BLaER1 (cell line): Measurements from ENCODE around the gene TSPAN5.

ENCODE experiments used
- H3K27ac ChIP-seq: shearing (Covaris generic); formaldehyde crosslinking; 2 replicates; pipeline ENCODE4 v1.8.1; 2022
- H3K27me3 ChIP-seq: shearing (Covaris generic); formaldehyde crosslinking; 2 replicates; pipeline ENCODE4 v1.8.1; 2022
- H3K36me3 ChIP-seq: shearing (Covaris generic); formaldehyde crosslinking; 2 replicates; pipeline ENCODE4 v1.8.1; 2022
- H3K4me1 ChIP-seq: shearing (Covaris generic); formaldehyde crosslinking; 2 replicates; pipeline ENCODE4 v1.8.1; 2022
- H3K4me2 ChIP-seq: shearing (Covaris generic); formaldehyde crosslinking; 2 replicates; pipeline ENCODE4 v1.8.1; 2022
- H3K4me3 ChIP-seq: shearing (Covaris generic); formaldehyde crosslinking; 2 replicates; pipeline ENCODE4 v1.8.1; 2022
- H3K9ac ChIP-seq: shearing (Covaris generic); formaldehyde crosslinking; 2 replicates; pipeline ENCODE4 v1.8.1; 2022
- H3K9me3 ChIP-seq: shearing (Covaris generic); formaldehyde crosslinking; 2 replicates; pipeline ENCODE4 v1.8.1; 2022
- H4K20me1 ChIP-seq: shearing (Covaris generic); formaldehyde crosslinking; 2 replicates; pipeline ENCODE4 v1.8.1; 2022
- Cebpa-rat ChIP-seq: shearing (Covaris generic); IDR thresholded peaks from 2 replicates; pipeline ENCODE4 v1.8.1; 2022

TSPAN5 gene

GRCh38 chr4:98614094-98614493 lies 44.3 kb downstream of the TSPAN5 start:
- no peaks in the 10 kb centered on the region for H3K9me3 ChIP-seq
- no peaks in the 10 kb centered on the region for H3K36me3 ChIP-seq
- H3K27ac ChIP-seq: no peak overlapping the region
- no peaks in the 10 kb centered on the region for H4K20me1 ChIP-seq
- no peak overlapping the region for H3K4me3 ChIP-seq
- no peak overlapping the region for H3K9ac ChIP-seq
- no peak overlapping the region for H3K4me2 ChIP-seq
- H3K27me3 ChIP-seq: no peaks in the 10 kb centered on the region
- TF ChIP-seq Cebpa-rat: no peak
- H3K4me1 ChIP-seq: no peaks in the 10 kb centered on the region

GRCh38 chr4:98613453-98614075 lies 44.8 kb downstream of the TSPAN5 start:
- H3K36me3 ChIP-seq: no peaks in the 10 kb centered on the region
- no peak overlapping the region for H3K4me2 ChIP-seq
- H3K27ac ChIP-seq: no peak overlapping the region
- H3K27me3 ChIP-seq: no peaks in the 10 kb centered on the region
- H3K4me3 ChIP-seq: no peak overlapping the region
- H3K4me1 ChIP-seq: no peaks in the 10 kb centered on the region
- H4K20me1 ChIP-seq: no peaks in the 10 kb centered on the region
- H3K9ac ChIP-seq: no peak overlapping the region
- no peaks in the 10 kb centered on the region for H3K9me3 ChIP-seq
- no peak for TF ChIP-seq Cebpa-rat

GRCh38 chr4:98612318-98613250 lies 45.8 kb downstream of the TSPAN5 start:
- Histone ChIP-seq H3K4me2 (no peak overlapping the region), H3K36me3 (no peaks in the 10 kb centered on the region), H3K9me3 (no peaks in the 10 kb centered on the region), H4K20me1 (no peaks in the 10 kb centered on the region), H3K4me3 (no peak overlapping the region), H3K9ac (no peak overlapping the region), H3K27ac (no peak overlapping the region), H3K4me1 (no peaks in the 10 kb centered on the region), H3K27me3 (no peaks in the 10 kb centered on the region)
- TF ChIP-seq Cebpa-rat: no peak

- no peak overlapping the region for H3K27ac ChIP-seq
- no peaks in the 10 kb centered on the region for H3K36me3 ChIP-seq
- H3K27me3 ChIP-seq: no peaks in the 10 kb centered on the region
- H3K9ac ChIP-seq: no peak overlapping the region
- H3K4me2 ChIP-seq: no peak overlapping the region
- H3K4me3 ChIP-seq: no peak overlapping the region
- no peaks in the 10 kb centered on the region for H3K9me3 ChIP-seq
- no peak for TF ChIP-seq Cebpa-rat
- H3K4me1 ChIP-seq: no peaks in the 10 kb centered on the region
- H4K20me1 ChIP-seq: no peaks in the 10 kb centered on the region
These were observed 46.6 kb downstream of the TSPAN5 start for GRCh38 chr4:98611677-98612317.

GRCh38 chr4:98610926-98611676 lies 47.3 kb downstream of the TSPAN5 start:
- H3K4me2 ChIP-seq: no peak overlapping the region
- no peaks in the 10 kb centered on the region for H3K36me3 ChIP-seq
- H4K20me1 ChIP-seq: no peaks in the 10 kb centered on the region
- H3K4me3 ChIP-seq: no peak overlapping the region
- H3K9ac ChIP-seq: no peak overlapping the region
- no peaks in the 10 kb centered on the region for H3K4me1 ChIP-seq
- no peak for TF ChIP-seq Cebpa-rat
- no peak overlapping the region for H3K27ac ChIP-seq
- H3K27me3 ChIP-seq: no peaks in the 10 kb centered on the region
- H3K9me3 ChIP-seq: no peaks in the 10 kb centered on the region

- H3K27ac ChIP-seq: no peak overlapping the region
- no peaks in the 10 kb centered on the region for H3K4me1 ChIP-seq
- TF ChIP-seq Cebpa-rat: no peak
- H4K20me1 ChIP-seq: no peaks in the 10 kb centered on the region
- H3K4me3 ChIP-seq: no peak overlapping the region
- H3K27me3 ChIP-seq: no peaks in the 10 kb centered on the region
- no peak overlapping the region for H3K9ac ChIP-seq
- no peaks in the 10 kb centered on the region for H3K36me3 ChIP-seq
- H3K4me2 ChIP-seq: no peak overlapping the region
- H3K9me3 ChIP-seq: no peaks in the 10 kb centered on the region
These were observed 48.0 kb downstream of the TSPAN5 start for GRCh38 chr4:98610431-98610830.

- no peak overlapping the region for H3K9ac ChIP-seq
- H3K27ac ChIP-seq: no peak overlapping the region
- no peaks in the 10 kb centered on the region for H3K27me3 ChIP-seq
- H3K4me2 ChIP-seq: no peak overlapping the region
- no peak overlapping the region for H3K4me3 ChIP-seq
- no peaks in the 10 kb centered on the region for H3K9me3 ChIP-seq
- no peak for TF ChIP-seq Cebpa-rat
- no peaks in the 10 kb centered on the region for H3K4me1 ChIP-seq
- no peaks in the 10 kb centered on the region for H3K36me3 ChIP-seq
- no peaks in the 10 kb centered on the region for H4K20me1 ChIP-seq
These were observed 48.5 kb downstream of the TSPAN5 start for GRCh38 chr4:98609934-98610333.

- Histone ChIP-seq H3K4me2 (no peak overlapping the region), H3K36me3 (no peaks in the 10 kb centered on the region), H4K20me1 (no peaks in the 10 kb centered on the region), H3K27me3 (no peaks in the 10 kb centered on the region), H3K4me1 (no peaks in the 10 kb centered on the region), H3K9ac (no peak overlapping the region), H3K9me3 (no peaks in the 10 kb centered on the region), H3K27ac (no peak overlapping the region), H3K4me3 (no peak overlapping the region)
- no peak for TF ChIP-seq Cebpa-rat
These were observed 50.1 kb downstream of the TSPAN5 start for GRCh38 chr4:98608356-98608755.

- H3K36me3 ChIP-seq: no peaks in the 10 kb centered on the region
- H3K9ac ChIP-seq: no peak overlapping the region
- H3K4me2 ChIP-seq: no peak overlapping the region
- H3K27ac ChIP-seq: no peak overlapping the region
- no peak for TF ChIP-seq Cebpa-rat
- no peaks in the 10 kb centered on the region for H3K9me3 ChIP-seq
- no peak overlapping the region for H3K4me3 ChIP-seq
- no peaks in the 10 kb centered on the region for H3K27me3 ChIP-seq
- H3K4me1 ChIP-seq: no peaks in the 10 kb centered on the region
- no peaks in the 10 kb centered on the region for H4K20me1 ChIP-seq
These were observed 51.5 kb downstream of the TSPAN5 start for GRCh38 chr4:98606894-98607293.
